Measurements from ENCODE around the gene ZDHHC14.
A peak's percentile ranks its signal among the peaks of the same experiment; 100 is the strongest.

Gene ZDHHC14

DNA sequence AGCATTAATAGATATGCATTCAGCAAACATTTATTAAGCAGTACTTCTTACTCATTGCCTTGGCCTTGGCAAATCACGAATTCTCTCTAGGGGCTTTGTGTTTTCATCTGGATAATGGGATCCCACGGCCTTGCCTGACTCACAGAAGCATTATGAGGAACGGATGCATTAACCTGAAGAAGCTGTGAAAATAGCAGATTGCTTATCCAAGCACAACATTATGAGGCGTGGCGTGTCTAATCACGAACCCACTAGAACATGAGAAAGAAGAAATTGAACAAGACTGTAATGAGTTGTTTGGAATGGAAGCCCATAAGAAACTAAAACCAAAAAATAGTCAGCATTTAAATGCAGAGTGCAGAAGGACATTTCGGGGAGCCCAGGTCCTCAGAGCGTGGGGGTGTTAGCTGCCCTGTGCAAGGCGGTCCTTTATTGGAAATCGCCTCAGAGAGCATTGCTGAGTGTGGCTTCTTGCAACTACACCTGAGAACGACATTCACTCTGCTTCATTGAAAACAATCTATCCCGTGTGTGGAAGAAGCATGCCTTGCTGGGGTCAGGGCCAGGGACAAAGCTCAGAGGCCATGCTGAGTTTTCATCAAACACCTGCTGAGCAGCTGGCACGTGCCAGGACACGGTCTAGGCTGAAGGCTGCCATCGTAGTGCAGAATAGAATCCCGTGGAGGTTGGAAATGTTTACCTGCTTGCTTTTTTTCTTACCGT is 179.9 kb downstream of the ZDHHC14 start:
- Histone ChIP-seq H2AFZ (ENCODE audit: low read depth) (no peak overlapping the region), H3K79me2 (ENCODE audit: insufficient read depth, low read depth) (no peaks in the 10 kb centered on the region), H3K9ac (peak overlapping the region; percentile 7; the same call in 1 of the 2 replicates), H4K20me1 (ENCODE audit: insufficient read depth) (no peaks in the 10 kb centered on the region), H3K4me2 (peak overlapping the region; percentile 51; the same call in 1 of the 2 replicates), H3K36me3 (ENCODE audit: insufficient read depth) (no peaks in the 10 kb centered on the region), H3K4me1 (ENCODE audit: low read depth, poor library complexity, severe bottlenecking) (peaks cover 58% of the 10 kb centered on the region), H3K27me3 (ENCODE audit: insufficient read depth, low read depth) (no peaks in the 10 kb centered on the region), H3K27ac (peak overlapping the region; percentile 63), H3K4me3 (IDR thresholded peaks at IDR 0.05; ENCODE audit: insufficient read depth, low read depth, low read length) (no peak overlapping the region)
- TF ChIP-seq, protein P1, sequence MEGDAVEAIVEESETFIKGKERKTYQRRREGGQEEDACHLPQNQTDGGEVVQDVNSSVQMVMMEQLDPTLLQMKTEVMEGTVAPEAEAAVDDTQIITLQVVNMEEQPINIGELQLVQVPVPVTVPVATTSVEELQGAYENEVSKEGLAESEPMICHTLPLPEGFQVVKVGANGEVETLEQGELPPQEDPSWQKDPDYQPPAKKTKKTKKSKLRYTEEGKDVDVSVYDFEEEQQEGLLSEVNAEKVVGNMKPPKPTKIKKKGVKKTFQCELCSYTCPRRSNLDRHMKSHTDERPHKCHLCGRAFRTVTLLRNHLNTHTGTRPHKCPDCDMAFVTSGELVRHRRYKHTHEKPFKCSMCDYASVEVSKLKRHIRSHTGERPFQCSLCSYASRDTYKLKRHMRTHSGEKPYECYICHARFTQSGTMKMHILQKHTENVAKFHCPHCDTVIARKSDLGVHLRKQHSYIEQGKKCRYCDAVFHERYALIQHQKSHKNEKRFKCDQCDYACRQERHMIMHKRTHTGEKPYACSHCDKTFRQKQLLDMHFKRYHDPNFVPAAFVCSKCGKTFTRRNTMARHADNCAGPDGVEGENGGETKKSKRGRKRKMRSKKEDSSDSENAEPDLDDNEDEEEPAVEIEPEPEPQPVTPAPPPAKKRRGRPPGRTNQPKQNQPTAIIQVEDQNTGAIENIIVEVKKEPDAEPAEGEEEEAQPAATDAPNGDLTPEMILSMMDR (conservative IDR thresholded peaks at IDR 0.05; ENCODE audit: low read depth, low read length), result no peak

DNA sequence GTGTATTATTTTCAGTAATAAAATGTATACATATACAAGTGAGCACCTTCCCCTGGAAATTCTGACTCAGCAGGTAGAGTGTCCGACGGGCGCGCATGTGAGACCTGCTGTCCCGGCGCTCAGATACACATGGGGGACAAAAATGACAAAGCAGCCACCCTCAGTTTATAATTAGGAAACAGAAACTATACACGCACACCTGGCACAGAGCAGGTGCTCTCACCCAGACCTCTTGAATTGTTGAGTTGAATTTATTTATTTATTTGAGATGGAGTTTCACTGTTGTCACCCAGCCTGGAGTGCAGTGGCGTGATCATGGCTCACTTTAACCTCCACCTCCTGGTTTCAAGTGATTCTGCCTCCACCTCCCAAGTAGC is 180.4 kb downstream of the ZDHHC14 start:
- Histone ChIP-seq H3K27me3 (ENCODE audit: insufficient read depth, low read depth) (no peaks in the 10 kb centered on the region), H3K4me2 (peak overlapping the region; percentile 51; the same call in 1 of the 2 replicates), H3K27ac (peak overlapping the region; percentile 63), H2AFZ (ENCODE audit: low read depth) (no peak overlapping the region), H3K9ac (no peak overlapping the region), H3K79me2 (ENCODE audit: insufficient read depth, low read depth) (no peaks in the 10 kb centered on the region), H4K20me1 (ENCODE audit: insufficient read depth) (no peaks in the 10 kb centered on the region), H3K36me3 (ENCODE audit: insufficient read depth) (no peaks in the 10 kb centered on the region), H3K4me1 (ENCODE audit: low read depth, poor library complexity, severe bottlenecking) (peaks cover 58% of the 10 kb centered on the region), H3K4me3 (IDR thresholded peaks at IDR 0.05; ENCODE audit: insufficient read depth, low read depth, low read length) (no peak overlapping the region)
- TF ChIP-seq, protein P1 (conservative IDR thresholded peaks at IDR 0.05; ENCODE audit: low read depth, low read length), result no peak

DNA sequence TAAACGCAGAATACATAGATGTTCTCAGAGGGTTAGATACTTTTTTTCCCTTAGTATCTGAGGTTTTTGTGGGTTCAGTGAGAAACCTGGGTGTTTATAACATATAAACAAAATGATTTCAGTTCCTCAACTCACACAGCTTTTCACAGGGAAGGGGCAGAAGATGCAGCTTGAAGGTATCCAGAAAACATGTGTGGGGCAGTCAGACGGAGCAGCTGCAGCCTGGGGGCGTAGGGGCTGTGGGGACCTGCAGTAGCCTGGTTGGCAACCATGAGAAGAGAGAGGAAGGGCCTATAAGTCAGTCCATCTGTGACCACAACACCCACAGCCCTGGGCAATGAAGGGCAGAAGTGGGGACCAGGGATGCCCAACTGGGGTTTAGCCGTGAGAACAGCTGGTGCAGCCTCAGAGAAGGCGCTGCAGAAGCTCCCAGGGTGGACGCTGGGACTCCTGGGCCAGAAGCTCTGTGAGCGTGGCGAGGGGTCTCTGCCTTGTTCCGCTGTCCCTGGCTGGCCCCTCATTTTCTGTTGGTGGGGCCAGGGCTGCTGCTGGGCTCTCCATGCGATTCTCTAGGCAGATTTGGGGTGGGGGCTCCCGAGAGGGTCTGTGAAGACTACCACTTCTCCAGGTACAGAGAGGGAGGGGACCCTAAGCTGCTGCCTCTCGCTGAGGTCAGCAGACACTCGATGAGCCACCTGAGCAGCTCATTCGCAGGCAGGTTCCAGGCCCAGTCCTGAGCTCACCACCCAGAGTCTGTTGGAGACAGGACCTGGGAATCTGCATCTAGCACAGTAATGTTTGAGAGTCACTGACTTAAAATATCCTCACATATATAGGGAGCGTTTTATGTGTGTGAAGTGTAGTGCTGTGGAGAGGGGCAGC is 181.2 kb downstream of the ZDHHC14 start:
- Histone ChIP-seq H3K36me3 (ENCODE audit: insufficient read depth) (no peaks in the 10 kb centered on the region), H4K20me1 (ENCODE audit: insufficient read depth) (no peaks in the 10 kb centered on the region), H3K4me2 (peak overlapping the region; percentile 51; the same call in 1 of the 2 replicates), H3K27ac (peak overlapping the region; percentile 63), H2AFZ (ENCODE audit: low read depth) (no peak overlapping the region), H3K4me3 (IDR thresholded peaks at IDR 0.05; ENCODE audit: insufficient read depth, low read depth, low read length) (no peak overlapping the region), H3K27me3 (ENCODE audit: insufficient read depth, low read depth) (no peaks in the 10 kb centered on the region), H3K9ac (no peak overlapping the region), H3K79me2 (ENCODE audit: insufficient read depth, low read depth) (no peaks in the 10 kb centered on the region), H3K4me1 (ENCODE audit: low read depth, poor library complexity, severe bottlenecking) (peaks cover 58% of the 10 kb centered on the region)
- TF ChIP-seq, protein P1 (conservative IDR thresholded peaks at IDR 0.05; ENCODE audit: low read depth, low read length), result no peak

- Histone ChIP-seq H3K4me1 (ENCODE audit: low read depth, poor library complexity, severe bottlenecking) (peaks cover 57% of the 10 kb centered on the region), H3K27ac (peak overlapping the region; percentile 63), H4K20me1 (ENCODE audit: insufficient read depth) (no peaks in the 10 kb centered on the region), H3K4me3 (IDR thresholded peaks at IDR 0.05; ENCODE audit: insufficient read depth, low read depth, low read length) (no peak overlapping the region), H2AFZ (ENCODE audit: low read depth) (no peak overlapping the region), H3K27me3 (ENCODE audit: insufficient read depth, low read depth) (no peaks in the 10 kb centered on the region), H3K79me2 (ENCODE audit: insufficient read depth, low read depth) (no peaks in the 10 kb centered on the region), H3K9ac (no peak overlapping the region; the same call in 1 of the 2 replicates), H3K4me2 (peak overlapping the region; percentile 54; the same call in 1 of the 2 replicates), H3K36me3 (ENCODE audit: insufficient read depth) (no peaks in the 10 kb centered on the region)
- TF ChIP-seq, protein P1 (conservative IDR thresholded peaks at IDR 0.05; ENCODE audit: low read depth, low read length), result no peak
These were observed 182.0 kb downstream of the ZDHHC14 start for GRCh38 chr6:157562997-157563396.
